ENCODE results near the gene LCN2.

Gene LCN2

DNA sequence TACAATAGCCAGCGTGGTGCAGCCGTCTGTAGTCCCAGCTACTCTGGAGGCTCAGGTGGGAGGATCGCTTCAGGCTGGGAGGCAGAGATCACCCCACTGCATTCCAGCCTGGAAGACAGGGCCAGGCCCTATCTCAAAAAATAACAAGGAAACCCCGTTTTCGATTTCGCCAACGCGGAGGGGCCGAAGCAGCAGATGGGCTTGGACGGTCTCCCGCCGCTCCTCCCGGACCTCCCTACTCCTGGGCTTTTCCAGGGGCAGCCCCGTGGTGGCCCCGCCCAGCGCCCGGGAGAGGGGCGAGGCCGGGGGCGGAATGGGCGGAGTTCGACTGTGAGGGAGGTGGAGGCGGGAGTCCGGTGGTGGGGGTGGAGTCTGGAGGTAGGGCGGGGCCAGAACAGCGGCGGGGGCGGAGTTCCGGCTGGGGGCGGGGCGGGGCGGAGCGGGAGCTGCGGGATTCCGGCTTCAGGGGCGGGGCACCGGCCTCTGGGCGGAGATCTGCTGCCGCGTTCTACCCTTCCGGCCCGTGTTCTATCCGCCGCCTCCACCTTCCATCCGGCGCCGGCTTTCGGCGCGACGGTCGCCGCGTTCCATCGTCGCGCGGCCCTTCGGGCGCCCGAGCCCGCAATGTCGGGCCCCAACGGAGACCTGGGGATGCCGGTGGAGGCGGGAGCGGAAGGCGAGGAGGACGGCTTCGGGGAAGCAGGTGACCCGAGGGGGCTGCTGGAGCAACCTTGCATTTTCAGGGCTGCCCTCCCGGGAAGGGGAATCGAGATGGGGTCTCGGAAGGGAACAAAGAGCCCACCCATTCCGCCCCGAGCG lies 10.7 kb downstream of the LCN2 start, which contains the start of gene BBLN:
BBLN (plus strand) TSS at position 482 of the 819 bp plus-strand sequence; CDS start at position 625, 143 bp downstream.
- Histone ChIP-seq H3K27ac (ENCODE audit: low read length) (peak within 1 kb of the TSS; percentile 75), H3K4me1 (ENCODE audit: control insufficient read depth, low read depth, low read length) (peaks cover 5% of the 10 kb centered on the region), H3K9ac (ENCODE audit: low read length) (peak within 1 kb of the TSS; percentile 79), H3K36me3 (ENCODE audit: control insufficient read depth, low read depth, low read length) (peaks cover 20% of the 10 kb centered on the region), H3K4me3 (ENCODE audit: low read length) (peak within 1 kb of the TSS; percentile 85), H3K27me3 (ENCODE audit: control insufficient read depth, insufficient read depth, low read length) (no peaks in the 10 kb centered on the region), H3K9me3 (ENCODE audit: control insufficient read depth, low read depth, low read length) (no peaks in the 10 kb centered on the region)

- H3K9ac ChIP-seq (ENCODE audit: low read length): peak overlapping the region; percentile 79
- H3K4me3 ChIP-seq (ENCODE audit: low read length): peak overlapping the region; percentile 85
- H3K27me3 ChIP-seq (ENCODE audit: control insufficient read depth, insufficient read depth, low read length): no peaks in the 10 kb centered on the region
- H3K36me3 ChIP-seq (ENCODE audit: control insufficient read depth, low read depth, low read length): peaks cover 20% of the 10 kb centered on the region
- peaks cover 5% of the 10 kb centered on the region for H3K4me1 ChIP-seq (ENCODE audit: control insufficient read depth, low read depth, low read length)
- no peaks in the 10 kb centered on the region for H3K9me3 ChIP-seq (ENCODE audit: control insufficient read depth, low read depth, low read length)
- H3K27ac ChIP-seq (ENCODE audit: low read length): no peak overlapping the region
These were observed 11.3 kb downstream of the LCN2 start for GRCh38 chr9:128160603-128160987.

- H3K27me3 ChIP-seq (ENCODE audit: control insufficient read depth, insufficient read depth, low read length): no peaks in the 10 kb centered on the region
- H3K4me3 ChIP-seq (ENCODE audit: low read length): peak overlapping the region; percentile 85
- H3K9ac ChIP-seq (ENCODE audit: low read length): no peak overlapping the region
- H3K4me1 ChIP-seq (ENCODE audit: control insufficient read depth, low read depth, low read length): peaks cover 5% of the 10 kb centered on the region
- no peaks in the 10 kb centered on the region for H3K9me3 ChIP-seq (ENCODE audit: control insufficient read depth, low read depth, low read length)
- peaks cover 21% of the 10 kb centered on the region for H3K36me3 ChIP-seq (ENCODE audit: control insufficient read depth, low read depth, low read length)
- H3K27ac ChIP-seq (ENCODE audit: low read length): no peak overlapping the region
These were observed 12.1 kb downstream of the LCN2 start for GRCh38 chr9:128161215-128161902.

- Histone ChIP-seq H3K4me3 (ENCODE audit: low read length) (no peak overlapping the region), H3K27me3 (ENCODE audit: control insufficient read depth, insufficient read depth, low read length) (no peaks in the 10 kb centered on the region), H3K4me1 (ENCODE audit: control insufficient read depth, low read depth, low read length) (peaks cover 5% of the 10 kb centered on the region), H3K9me3 (ENCODE audit: control insufficient read depth, low read depth, low read length) (no peaks in the 10 kb centered on the region), H3K36me3 (ENCODE audit: control insufficient read depth, low read depth, low read length) (peaks cover 32% of the 10 kb centered on the region), H3K9ac (ENCODE audit: low read length) (no peak overlapping the region), H3K27ac (ENCODE audit: low read length) (no peak overlapping the region)
These were observed 13.2 kb downstream of the LCN2 start for GRCh38 chr9:128162215-128163026.

DNA sequence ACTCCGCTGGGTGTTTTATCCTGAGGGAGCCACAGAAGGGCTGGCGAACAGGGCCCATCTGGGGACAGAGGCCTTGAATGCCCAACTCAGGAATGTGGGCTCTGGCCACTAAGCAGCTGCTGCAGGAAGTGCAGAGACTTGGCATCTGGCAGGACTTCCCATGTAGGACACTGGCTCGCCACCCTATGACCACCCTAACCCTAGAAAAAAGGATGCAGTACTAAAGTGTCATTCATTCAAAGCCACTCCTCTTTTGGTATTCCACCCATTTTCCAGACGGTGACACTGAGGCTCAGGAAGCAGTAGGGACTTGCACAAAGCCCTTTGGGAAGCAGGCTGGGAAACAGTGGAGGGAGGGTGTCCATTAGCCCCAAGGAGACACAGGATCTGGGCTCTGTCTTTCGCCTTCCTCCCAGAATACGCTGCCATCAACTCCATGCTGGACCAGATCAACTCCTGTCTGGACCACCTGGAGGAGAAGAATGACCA lies 13.8 kb downstream of the LCN2 start:
- Histone ChIP-seq H3K27ac (ENCODE audit: low read length) (no peak overlapping the region), H3K4me1 (ENCODE audit: control insufficient read depth, low read depth, low read length) (peaks cover 5% of the 10 kb centered on the region), H3K36me3 (ENCODE audit: control insufficient read depth, low read depth, low read length) (peaks cover 36% of the 10 kb centered on the region), H3K27me3 (ENCODE audit: control insufficient read depth, insufficient read depth, low read length) (no peaks in the 10 kb centered on the region), H3K9ac (ENCODE audit: low read length) (no peak overlapping the region), H3K9me3 (ENCODE audit: control insufficient read depth, low read depth, low read length) (no peaks in the 10 kb centered on the region), H3K4me3 (ENCODE audit: low read length) (no peak overlapping the region)

- Histone ChIP-seq H3K9ac (ENCODE audit: low read length) (no peak overlapping the region), H3K36me3 (ENCODE audit: control insufficient read depth, low read depth, low read length) (peaks cover 39% of the 10 kb centered on the region), H3K27ac (ENCODE audit: low read length) (no peak overlapping the region)
These were observed 14.5 kb downstream of the LCN2 start for GRCh38 chr9:128163523-128164306.

DNA sequence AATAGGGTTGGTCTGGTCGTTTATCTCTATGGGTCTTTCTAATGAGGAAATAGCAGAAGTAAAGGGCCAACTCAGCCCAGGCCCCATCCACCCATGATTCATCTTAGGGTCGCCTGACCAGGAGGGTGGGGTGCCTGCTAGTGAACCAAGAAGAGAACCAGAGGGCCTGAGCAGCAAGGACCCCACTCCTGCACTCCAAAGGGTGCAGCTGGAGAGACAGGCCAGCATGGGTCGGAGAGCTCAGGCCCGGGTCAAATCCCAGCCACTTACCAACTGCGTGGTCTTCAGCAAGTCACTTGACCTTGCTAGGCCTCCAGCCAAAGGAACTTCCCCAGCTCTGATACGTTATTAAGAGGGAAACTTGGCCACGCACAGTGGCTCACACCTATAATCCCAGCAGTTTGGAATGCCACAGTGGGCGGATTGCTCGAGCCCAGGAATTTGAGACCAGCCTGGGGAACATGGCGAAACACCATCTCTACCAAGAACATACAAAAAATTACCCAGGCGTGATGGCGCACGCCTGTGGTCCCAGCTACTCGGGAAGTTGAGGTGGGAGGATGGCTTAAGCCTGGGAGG lies 15.1 kb downstream of the LCN2 start:
- Histone ChIP-seq H3K9ac (ENCODE audit: low read length) (no peak overlapping the region), H3K4me1 (ENCODE audit: control insufficient read depth, low read depth, low read length) (peaks cover 5% of the 10 kb centered on the region), H3K4me3 (ENCODE audit: low read length) (no peak overlapping the region), H3K36me3 (ENCODE audit: control insufficient read depth, low read depth, low read length) (peaks cover 44% of the 10 kb centered on the region), H3K27ac (ENCODE audit: low read length) (no peak overlapping the region), H3K9me3 (ENCODE audit: control insufficient read depth, low read depth, low read length) (no peaks in the 10 kb centered on the region), H3K27me3 (ENCODE audit: control insufficient read depth, insufficient read depth, low read length) (no peaks in the 10 kb centered on the region)

More at GRCh38 chr9:128163523-128164306, 14.5 kb downstream of the LCN2 start:
- no peak overlapping the region for H3K4me3 ChIP-seq (ENCODE audit: low read length)
- no peaks in the 10 kb centered on the region for H3K9me3 ChIP-seq (ENCODE audit: control insufficient read depth, low read depth, low read length)
- H3K27me3 ChIP-seq (ENCODE audit: control insufficient read depth, insufficient read depth, low read length): no peaks in the 10 kb centered on the region
- peaks cover 5% of the 10 kb centered on the region for H3K4me1 ChIP-seq (ENCODE audit: control insufficient read depth, low read depth, low read length)

GRCh38 chr9:128166169-128166568 lies 16.9 kb downstream of the LCN2 start:
- peaks cover 51% of the 10 kb centered on the region for H3K36me3 ChIP-seq (ENCODE audit: control insufficient read depth, low read depth, low read length)
- H3K27ac ChIP-seq (ENCODE audit: low read length): no peak overlapping the region
- no peaks in the 10 kb centered on the region for H3K27me3 ChIP-seq (ENCODE audit: control insufficient read depth, insufficient read depth, low read length)
- no peaks in the 10 kb centered on the region for H3K9me3 ChIP-seq (ENCODE audit: control insufficient read depth, low read depth, low read length)
- no peak overlapping the region for H3K4me3 ChIP-seq (ENCODE audit: low read length)
- no peak overlapping the region for H3K9ac ChIP-seq (ENCODE audit: low read length)
- no peaks in the 10 kb centered on the region for H3K4me1 ChIP-seq (ENCODE audit: control insufficient read depth, low read depth, low read length)

GRCh38 chr9:128167209-128167608 lies 18.0 kb downstream of the LCN2 start:
- no peaks in the 10 kb centered on the region for H3K9me3 ChIP-seq (ENCODE audit: control insufficient read depth, low read depth, low read length)
- no peak overlapping the region for H3K4me3 ChIP-seq (ENCODE audit: low read length)
- H3K27me3 ChIP-seq (ENCODE audit: control insufficient read depth, insufficient read depth, low read length): no peaks in the 10 kb centered on the region
- no peak overlapping the region for H3K9ac ChIP-seq (ENCODE audit: low read length)
- no peaks in the 10 kb centered on the region for H3K4me1 ChIP-seq (ENCODE audit: control insufficient read depth, low read depth, low read length)
- no peak overlapping the region for H3K27ac ChIP-seq (ENCODE audit: low read length)
- peaks cover 49% of the 10 kb centered on the region for H3K36me3 ChIP-seq (ENCODE audit: control insufficient read depth, low read depth, low read length)

GRCh38 chr9:128168731-128169308 lies 19.6 kb downstream of the LCN2 start:
- H3K9ac ChIP-seq (ENCODE audit: low read length): no peak overlapping the region
- H3K27me3 ChIP-seq (ENCODE audit: control insufficient read depth, insufficient read depth, low read length): no peaks in the 10 kb centered on the region
- H3K4me3 ChIP-seq (ENCODE audit: low read length): no peak overlapping the region
- no peaks in the 10 kb centered on the region for H3K4me1 ChIP-seq (ENCODE audit: control insufficient read depth, low read depth, low read length)
- no peaks in the 10 kb centered on the region for H3K9me3 ChIP-seq (ENCODE audit: control insufficient read depth, low read depth, low read length)
- peaks cover 39% of the 10 kb centered on the region for H3K36me3 ChIP-seq (ENCODE audit: control insufficient read depth, low read depth, low read length)
- H3K27ac ChIP-seq (ENCODE audit: low read length): no peak overlapping the region
